HepG2 (cell line): ENCODE measurements around the gene KRTAP23-1.

Source experiments
- CTCF ChIP-seq: sonication (generic); formaldehyde crosslinking; IDR thresholded peaks from 2 replicates; pipeline ENCODE4 v1.5.0; 2020; ENCODE audit warnings: mild to moderate bottlenecking, missing genetic modification reagents, moderate library complexity
- KAT2B ChIP-seq: fragments of 150-350 bp; IDR thresholded peaks from 2 replicates; pipeline ENCODE4 v1.6.1; 2014; ENCODE audit warnings: low read depth, low read length, borderline replicate concordance
- KDM1A ChIP-seq: IDR thresholded peaks from 2 replicates; pipeline ENCODE4 v1.6.1; 2016; ENCODE audit warnings: missing compliant biosample characterization
- NFE2L2 ChIP-seq: fragments of 150-350 bp; IDR thresholded peaks from 2 replicates; pipeline ENCODE4 v1.6.1; 2014; ENCODE audit warnings: low read length
- POLR2A ChIP-seq, 2 experiments: IDR thresholded peaks; 2 replicates each; pipeline ENCODE4 v1.6.1; 2011; ENCODE audit warnings: low read depth in 2 of 2, low read length in 2 of 2, mild to moderate bottlenecking in 1 of 2, moderate library complexity in 1 of 2; ENCODE audit not compliant: insufficient read depth in 1 of 2
- POLR2AphosphoS5 ChIP-seq: IDR thresholded peaks from 2 replicates; pipeline ENCODE4 v1.6.1; 2012; ENCODE audit warnings: low read depth, low read length
- SKIL ChIP-seq: sonication (generic); formaldehyde crosslinking; IDR thresholded peaks from 2 replicates; pipeline ENCODE4 v1.8.0; 2022; ENCODE audit warnings: missing genetic modification reagents, mild to moderate bottlenecking, moderate library complexity, borderline replicate concordance
- SRF ChIP-seq: IDR thresholded peaks from 2 replicates; pipeline ENCODE4 v1.6.1; 2011; ENCODE audit warnings: mild to moderate bottlenecking, low read depth, low read length, moderate library complexity
- TARDBP ChIP-seq: sonication (generic); formaldehyde crosslinking; IDR thresholded peaks from 2 replicates; pipeline ENCODE4 v1.8.0; 2022; ENCODE audit warnings: mild to moderate bottlenecking, missing genetic modification reagents
- ZBTB3 ChIP-seq: sonication (generic); formaldehyde crosslinking; IDR thresholded peaks from 2 replicates; pipeline ENCODE4 v1.4.0; 2020; ENCODE audit warnings: low read depth, mild to moderate bottlenecking, moderate library complexity, missing genetic modification reagents, borderline replicate concordance
- ZFP91 ChIP-seq: sonication (generic); formaldehyde crosslinking; IDR thresholded peaks from 2 replicates; pipeline ENCODE4 v1.9.0; 2022; ENCODE audit warnings: missing genetic modification reagents, mild to moderate bottlenecking, borderline replicate concordance
- ZNF274 ChIP-seq: sonication (generic); formaldehyde crosslinking; IDR thresholded peaks from 2 replicates; pipeline ENCODE4 v1.5.1; 2020; ENCODE audit warnings: mild to moderate bottlenecking, missing genetic modification reagents
- ZNF275 ChIP-seq: sonication (generic); formaldehyde crosslinking; IDR thresholded peaks from 2 replicates; pipeline ENCODE4 v1.8.0; 2022; ENCODE audit warnings: missing genetic modification reagents, mild to moderate bottlenecking, inconsistent platforms, borderline replicate concordance
- TF ChIP-seq, protein P1 (sequence below): sonication (generic); formaldehyde crosslinking; IDR thresholded peaks from 2 replicates; pipeline ENCODE4 v1.8.1; 2023; ENCODE audit warnings: mild to moderate bottlenecking, missing genetic modification reagents

- TF ChIP-seq CTCF (CRISPR knock-in tag) (no peak), SRF (no peak), KDM1A (CRISPR knock-in tag) (no peak), ZNF275 (CRISPR knock-in tag) (no peak), NFE2L2 (no peak), TARDBP (CRISPR knock-in tag) (no peak), POLR2AphosphoS5 (no peak), ZNF274 (CRISPR knock-in tag) (no peak), ZBTB3 (CRISPR knock-in tag) (no peak), POLR2A (IDR thresholded peaks at IDR 0.05; ENCODE audit: insufficient read depth in 1 of 2, low read depth in 2 of 2, low read length in 2 of 2) (no peak), KAT2B (no peak), ZFP91 (CRISPR knock-in tag) (no peak), SKIL (CRISPR knock-in tag) (no peak)
- TF ChIP-seq, protein P1, sequence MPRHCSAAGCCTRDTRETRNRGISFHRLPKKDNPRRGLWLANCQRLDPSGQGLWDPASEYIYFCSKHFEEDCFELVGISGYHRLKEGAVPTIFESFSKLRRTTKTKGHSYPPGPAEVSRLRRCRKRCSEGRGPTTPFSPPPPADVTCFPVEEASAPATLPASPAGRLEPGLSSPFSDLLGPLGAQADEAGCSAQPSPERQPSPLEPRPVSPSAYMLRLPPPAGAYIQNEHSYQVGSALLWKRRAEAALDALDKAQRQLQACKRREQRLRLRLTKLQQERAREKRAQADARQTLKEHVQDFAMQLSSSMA (CRISPR knock-in tag), result no peak
Measured at GRCh38 chr21:30372139-30372770, 23.8 kb upstream of the KRTAP23-1 start, which contains the start of gene KRTAP13-2.
